ENCODE results near the gene TRIM56.
A peak's percentile ranks its signal among the peaks of the same experiment; 100 is the strongest.
"Not testable (repeated sequence)": the region's sequence is repeated elsewhere in the genome, so short reads cannot be mapped to it uniquely, and the experiment has no call there.

The TRIM56 gene

GRCh38 chr7:101129603-101130117 lies 44.4 kb downstream of the TRIM56 start:
- H3K27ac ChIP-seq (ENCODE audit: low read depth, low read length) = no peak overlapping the region
- peaks cover 11% of the 10 kb centered on the region for H3K4me1 ChIP-seq (ENCODE audit: control insufficient read depth, insufficient read depth, low read length)
- H3K4me3 ChIP-seq (ENCODE audit: low read length) = no peak overlapping the region
- no peaks in the 10 kb centered on the region for H3K36me3 ChIP-seq (ENCODE audit: control insufficient read depth, insufficient read depth, low read length)
- no peak overlapping the region for H3K9ac ChIP-seq (ENCODE audit: low read length)
- no peaks in the 10 kb centered on the region for H3K27me3 ChIP-seq (ENCODE audit: control insufficient read depth, insufficient read depth, low read length)

GRCh38 chr7:101132626-101133600 lies 47.6 kb downstream of the TRIM56 start:
- H3K9ac ChIP-seq (ENCODE audit: low read length); H3K4me1 ChIP-seq (ENCODE audit: control insufficient read depth, insufficient read depth, low read length); H3K36me3 ChIP-seq (ENCODE audit: control insufficient read depth, insufficient read depth, low read length); H3K27ac ChIP-seq (ENCODE audit: low read depth, low read length); H3K4me3 ChIP-seq (ENCODE audit: low read length); H3K27me3 ChIP-seq (ENCODE audit: control insufficient read depth, insufficient read depth, low read length): not testable (repeated sequence)

- no peaks in the 10 kb centered on the region for H3K36me3 ChIP-seq (ENCODE audit: control insufficient read depth, insufficient read depth, low read length)
- no peaks in the 10 kb centered on the region for H3K4me1 ChIP-seq (ENCODE audit: control insufficient read depth, insufficient read depth, low read length)
- H3K4me3 ChIP-seq (ENCODE audit: low read length) = no peak overlapping the region
- H3K27me3 ChIP-seq (ENCODE audit: control insufficient read depth, insufficient read depth, low read length) = no peaks in the 10 kb centered on the region
- no peak overlapping the region for H3K27ac ChIP-seq (ENCODE audit: low read depth, low read length)
- no peak overlapping the region for H3K9ac ChIP-seq (ENCODE audit: low read length)
Observed at GRCh38 chr7:101133621-101134398, 48.5 kb downstream of the TRIM56 start.

- H3K4me1 ChIP-seq (ENCODE audit: control insufficient read depth, insufficient read depth, low read length) = no peaks in the 10 kb centered on the region
- no peak overlapping the region for H3K27ac ChIP-seq (ENCODE audit: low read depth, low read length)
- no peaks in the 10 kb centered on the region for H3K36me3 ChIP-seq (ENCODE audit: control insufficient read depth, insufficient read depth, low read length)
- H3K27me3 ChIP-seq (ENCODE audit: control insufficient read depth, insufficient read depth, low read length) = no peaks in the 10 kb centered on the region
- no peak overlapping the region for H3K9ac ChIP-seq (ENCODE audit: low read length)
- no peak overlapping the region for H3K4me3 ChIP-seq (ENCODE audit: low read length)
Observed at GRCh38 chr7:101134399-101134980, 49.2 kb downstream of the TRIM56 start.

- H3K4me1 ChIP-seq (ENCODE audit: control insufficient read depth, insufficient read depth, low read length) = no peaks in the 10 kb centered on the region
- no peak overlapping the region for H3K27ac ChIP-seq (ENCODE audit: low read depth, low read length)
- H3K9ac ChIP-seq (ENCODE audit: low read length) = no peak overlapping the region
- H3K27me3 ChIP-seq (ENCODE audit: control insufficient read depth, insufficient read depth, low read length) = no peaks in the 10 kb centered on the region
- no peak overlapping the region for H3K4me3 ChIP-seq (ENCODE audit: low read length)
- H3K36me3 ChIP-seq (ENCODE audit: control insufficient read depth, insufficient read depth, low read length) = no peaks in the 10 kb centered on the region
Observed at GRCh38 chr7:101137651-101138212, 52.5 kb downstream of the TRIM56 start.

GRCh38 chr7:101138213-101138870 lies 53.1 kb downstream of the TRIM56 start:
- Histone ChIP-seq H3K27ac (ENCODE audit: low read depth, low read length) (no peak overlapping the region), H3K27me3 (ENCODE audit: control insufficient read depth, insufficient read depth, low read length) (no peaks in the 10 kb centered on the region), H3K4me3 (ENCODE audit: low read length) (peak overlapping the region; percentile 33), H3K4me1 (ENCODE audit: control insufficient read depth, insufficient read depth, low read length) (no peaks in the 10 kb centered on the region), H3K9ac (ENCODE audit: low read length) (no peak overlapping the region), H3K36me3 (ENCODE audit: control insufficient read depth, insufficient read depth, low read length) (no peaks in the 10 kb centered on the region)

GRCh38 chr7:101140339-101140699 lies 55.0 kb downstream of the TRIM56 start:
- no peak overlapping the region for H3K9ac ChIP-seq (ENCODE audit: low read length)
- no peaks in the 10 kb centered on the region for H3K27me3 ChIP-seq (ENCODE audit: control insufficient read depth, insufficient read depth, low read length)
- H3K4me3 ChIP-seq (ENCODE audit: low read length) = no peak overlapping the region
- H3K36me3 ChIP-seq (ENCODE audit: control insufficient read depth, insufficient read depth, low read length) = no peaks in the 10 kb centered on the region
- H3K27ac ChIP-seq (ENCODE audit: low read depth, low read length) = no peak overlapping the region
- no peaks in the 10 kb centered on the region for H3K4me1 ChIP-seq (ENCODE audit: control insufficient read depth, insufficient read depth, low read length)

- H3K4me1 ChIP-seq (ENCODE audit: control insufficient read depth, insufficient read depth, low read length) = no peaks in the 10 kb centered on the region
- no peak overlapping the region for H3K27ac ChIP-seq (ENCODE audit: low read depth, low read length)
- no peaks in the 10 kb centered on the region for H3K36me3 ChIP-seq (ENCODE audit: control insufficient read depth, insufficient read depth, low read length)
- no peak overlapping the region for H3K9ac ChIP-seq (ENCODE audit: low read length)
- no peaks in the 10 kb centered on the region for H3K27me3 ChIP-seq (ENCODE audit: control insufficient read depth, insufficient read depth, low read length)
- no peak overlapping the region for H3K4me3 ChIP-seq (ENCODE audit: low read length)
Observed at GRCh38 chr7:101140746-101141382, 55.6 kb downstream of the TRIM56 start.
